Motor neuron (in vitro differentiated cells): ENCODE results near the gene LAMA4. TPM values are rescaled to one million over a fixed set of nuclear protein-coding genes. Genes with fewer than 3 reads are reported as not detected.

Source experiments
- ATAC-seq, 8 experiments: fragments of 200-7000 bp; cut with Tn5 transposase; replicated peaks in 6 of 8; 2 replicates each; pipeline ENCODE4 v1.8.0; 2021; ENCODE audit warnings: mild to moderate bottlenecking in 8 of 8, moderate library complexity in 8 of 8
- H3K27ac ChIP-seq, 2 donors: fragments of 250-450 bp; sonication (Bioruptor Pico); 2 replicates each; pipeline ENCODE4 v1.9.0; 2021; ENCODE audit warnings: antibody characterized with exemption in 2 of 2, mild to moderate bottlenecking in 2 of 2, moderate library complexity in 1 of 2
- H3K4me1 ChIP-seq, 2 donors: fragments of 250-450 bp; sonication (Bioruptor Pico); replicated peaks in 1 of 2; 2 replicates each; pipeline ENCODE4 v1.6.1; 2021; ENCODE audit warnings: antibody characterized with exemption in 2 of 2, mild to moderate bottlenecking in 2 of 2, moderate library complexity in 1 of 2
- H3K4me3 ChIP-seq, 5 donors: fragments of 250-450 bp; sonication (Bioruptor Pico); 2 replicates each; pipeline ENCODE4 v1.9.0; 2021; ENCODE audit warnings: antibody characterized with exemption in 5 of 5, mild to moderate bottlenecking in 5 of 5, moderate library complexity in 4 of 5
- WGBS, 10 experiments: fragments of 450-650 bp; shearing (Covaris generic); methylation state at CpG; one replicate each; pipeline ENCODE4 v1.0.0; 2022; 5-methylcytosine and 5-hydroxymethylcytosine counted together
- in situ Hi-C, 9 experiments: fragments of 400-800 bp; cut with MboI; loops; one replicate each; pipeline ENCODE4 v1.15.0; 2021; ENCODE audit warnings: low sequenced_read_pairs in 9 of 9, low pct_unique_long_range_greater_than_20kb in 2 of 9; ENCODE audit not compliant: unreplicated experiment in 9 of 9
- total RNA-seq, 8 experiments: library from RNA; unstranded; fragments of 300-600 nt; gene quantifications; 2 replicates each; pipeline versions ENCODE4 v1.2.3 to v1.2.4, GENCODE V29; 2022

LAMA4 gene
- total RNA-seq, 8 experiments from 2014 or later = 3.6 to 1,765 (median 40.3) TPM

- ATAC-seq = no peak
- H3K4me1 ChIP-seq = peaks cover 5 to 20% of the 10 kb centered on the region in 2 donors
- in situ Hi-C loops = no loop called here
- WGBS, 10 experiments = 57 to 100% (median 80%) methylated on average over 1 of the region's 1 CpG; no CpG with 5 or more reads in 3 of the 10 experiments
- no peak overlapping the region for H3K4me3 ChIP-seq
- H3K27ac ChIP-seq = no peak overlapping the region
Measured at GRCh38 chr6:112227992-112228391, 26.4 kb downstream of the LAMA4 start.

- in situ Hi-C loops = no loop called here
- no peak for ATAC-seq
- no peak overlapping the region for H3K27ac ChIP-seq
- 0 to 100% (median 89%) methylated on average over 1 to 2 of the region's 2 CpGs; no CpG with 5 or more reads in 3 of the 10 experiments for WGBS, 10 experiments
- no peak overlapping the region for H3K4me3 ChIP-seq
- peaks cover 5 to 20% of the 10 kb centered on the region in 2 donors for H3K4me1 ChIP-seq
Measured at GRCh38 chr6:112227411-112227810, 27.0 kb downstream of the LAMA4 start.

- in situ Hi-C loops = no loop called here
- H3K4me1 ChIP-seq = peaks cover 0 to 7% of the 10 kb centered on the region in 2 donors
- WGBS, 10 experiments = 21 to 100% (median 89%) methylated on average over 1 of the region's 1 CpG; no CpG with 5 or more reads in 2 of the 10 experiments
- peak in 1 of 8 experiments; percentile 3 for ATAC-seq
- H3K4me3 ChIP-seq = no peak overlapping the region
- no peak overlapping the region for H3K27ac ChIP-seq
Measured at GRCh38 chr6:112225691-112226090, 28.7 kb downstream of the LAMA4 start.

- WGBS, 10 experiments = 20 to 100% (median 80%) methylated on average over 1 to 2 of the region's 2 CpGs; no CpG with 5 or more reads in 3 of the 10 experiments
- no peak for ATAC-seq
- H3K27ac ChIP-seq = no peak overlapping the region
Measured at GRCh38 chr6:112224088-112224487, 30.3 kb downstream of the LAMA4 start.

GRCh38 chr6:112223070-112223861 lies 31.1 kb downstream of the LAMA4 start:
- WGBS, 10 experiments = 7 to 100% (median 90%) methylated on average over 2 to 3 of the region's 3 CpGs; no CpG with 5 or more reads in 1 of the 10 experiments
- no peaks in the 10 kb centered on the region for H3K4me1 ChIP-seq
- H3K27ac ChIP-seq = no peak overlapping the region
- no peak overlapping the region for H3K4me3 ChIP-seq
- in situ Hi-C loops = no loop called here
- ATAC-seq = peak in 2 of 8 experiments; percentile 6

More at GRCh38 chr6:112224088-112224487, 30.3 kb downstream of the LAMA4 start:
- Histone ChIP-seq H3K4me3 (no peak overlapping the region), H3K4me1 (no peaks in the 10 kb centered on the region)
- in situ Hi-C loops = no loop called here

GRCh38 chr6:112221981-112222852 lies 32.1 kb downstream of the LAMA4 start:
- Histone ChIP-seq H3K4me1 (peaks cover 3 to 4% of the 10 kb centered on the region in 2 donors), H3K4me3 (no peak overlapping the region), H3K27ac (no peak overlapping the region)
- 0 to 100% (median 95%) methylated on average over 1 to 6 of the region's 6 CpGs; no CpG with 5 or more reads in 1 of the 10 experiments for WGBS, 10 experiments
- in situ Hi-C loops = no loop called here
- peak in 3 of 8 experiments; percentile 8 to 28 (median 8) for ATAC-seq

GRCh38 chr6:112221561-112221960 lies 32.8 kb downstream of the LAMA4 start:
- Histone ChIP-seq H3K4me3 (no peak overlapping the region), H3K4me1 (peaks cover 9 to 10% of the 10 kb centered on the region in 2 donors), H3K27ac (no peak overlapping the region)
- in situ Hi-C loops = no loop called here
- peak in 2 of 8 experiments; percentile 0 to 7 for ATAC-seq

- ATAC-seq = no peak
- Histone ChIP-seq H3K4me3 (no peak overlapping the region), H3K27ac (no peak overlapping the region), H3K4me1 (peaks cover 19 to 29% of the 10 kb centered on the region in 2 donors)
- WGBS, 10 experiments = 20 to 100% (median 52%) methylated on average over 1 to 5 of the region's 5 CpGs; no CpG with 5 or more reads in 4 of the 10 experiments
- in situ Hi-C loops = no loop called here
Measured at GRCh38 chr6:112218563-112218962, 35.8 kb downstream of the LAMA4 start.

- Histone ChIP-seq H3K4me3 (no peak overlapping the region), H3K27ac (no peak overlapping the region), H3K4me1 (peaks cover 19 to 29% of the 10 kb centered on the region in 2 donors)
- 4 to 88% (median 57%) methylated on average over 1 to 6 of the region's 6 CpGs for WGBS, 10 experiments
- in situ Hi-C loops = no loop called here
- peak; percentile 13 to 77 (median 56) for ATAC-seq
Measured at GRCh38 chr6:112216662-112217551, 37.5 kb downstream of the LAMA4 start.

GRCh38 chr6:112215488-112216284 lies 38.7 kb downstream of the LAMA4 start:
- H3K27ac ChIP-seq = no peak overlapping the region
- in situ Hi-C loops = no loop called here
- peak in 1 of 8 experiments; percentile 37 for ATAC-seq
- H3K4me1 ChIP-seq = peaks cover 19 to 36% of the 10 kb centered on the region in 2 donors
- 4 to 100% (median 88%) methylated on average over 1 to 7 of the region's 7 CpGs for WGBS, 10 experiments
- H3K4me3 ChIP-seq = no peak overlapping the region

GRCh38 chr6:112214739-112215269 lies 39.6 kb downstream of the LAMA4 start:
- 14 to 75% (median 52%) methylated on average over 1 to 2 of the region's 2 CpGs; no CpG with 5 or more reads in 1 of the 10 experiments for WGBS, 10 experiments
- H3K27ac ChIP-seq = no peak overlapping the region
- in situ Hi-C loops = no loop called here
- H3K4me1 ChIP-seq = peaks cover 19 to 44% of the 10 kb centered on the region in 2 donors
- peak; percentile 21 to 86 (median 82) for ATAC-seq
- no peak overlapping the region for H3K4me3 ChIP-seq
